ENCODE measurements around the gene MS4A14.

DNA sequence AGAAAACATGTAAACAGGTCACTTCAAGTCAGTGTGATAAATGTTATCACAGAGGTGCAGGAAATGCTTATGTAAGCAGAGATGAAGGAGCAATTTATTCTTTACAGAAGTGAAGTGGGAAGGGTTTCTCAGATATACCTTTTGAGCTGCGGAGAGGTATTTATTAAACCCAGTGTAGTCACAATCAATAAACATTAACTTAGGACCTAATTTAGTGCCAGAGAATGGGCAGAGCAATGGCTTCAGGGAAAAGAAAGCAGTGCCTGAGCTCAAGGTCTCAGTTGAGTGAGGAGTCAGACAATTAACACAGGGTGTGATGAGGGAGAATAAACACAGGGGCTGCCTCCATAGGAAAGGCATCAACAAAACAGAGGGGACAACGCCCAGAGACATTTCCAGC is 35.0 kb downstream of the MS4A14 start:
- no peak for TF ChIP-seq SUZ12 (IDR thresholded peaks at IDR 0.05; ENCODE audit: extremely low read depth, insufficient read depth, insufficient read length)
- TF ChIP-seq YY1 (IDR thresholded peaks at IDR 0.05; ENCODE audit: insufficient read depth, insufficient read length), result no peak
- no peak for TF ChIP-seq ZNF274 (IDR thresholded peaks at IDR 0.05; ENCODE audit: low read depth, low read length)
